Gastroesophageal sphincter (tissue), 4 donors: ENCODE measurements around the gene VEGFC. TPM values are rescaled to one million over a fixed set of nuclear protein-coding genes. Genes with fewer than 3 reads are reported as not detected.

Source experiments
- ATAC-seq: fragments of 150-250 bp; one replicate; pipeline ENCODE4 v1.9.1; 2016; ENCODE audit warnings: mild to moderate bottlenecking, moderate library complexity
- H3K27ac ChIP-seq, 4 donors: fragments of 200-600 bp; sonication (generic) in 3 of 4; 1 replicate in 3 of 4; 2 replicates in 1 of 4; pipeline ENCODE4 v1.5.1; 2016 to 2019
- H3K27me3 ChIP-seq: fragments of 200-600 bp; sonication (generic); one replicate; pipeline ENCODE4 v1.5.1; 2019
- H3K36me3 ChIP-seq, 2 donors: fragments of 200-600 bp; sonication (generic); one replicate each; pipeline ENCODE4 v1.5.1; 2019; ENCODE audit warnings: control low read depth in 1 of 2
- H3K4me1 ChIP-seq, 3 donors: fragments of 200-600 bp; sonication (generic); 1 replicate in 2 of 3; 2 replicates in 1 of 3; pipeline ENCODE4 v1.5.1; 2016 to 2019; ENCODE audit warnings: control low read depth in 2 of 3
- H3K4me3 ChIP-seq, 2 donors: fragments of 200-600 bp; sonication (generic); one replicate each; pipeline ENCODE4 v1.5.1; 2019; ENCODE audit warnings: mild to moderate bottlenecking in 1 of 2, moderate library complexity in 1 of 2
- H3K9me3 ChIP-seq, 3 donors: fragments of 200-600 bp; sonication (generic); one replicate each; pipeline ENCODE4 v1.5.1; 2017 to 2019; ENCODE audit warnings: control low read depth in 2 of 3
- EP300 ChIP-seq: sonication (generic); formaldehyde crosslinking; IDR thresholded peaks from one replicate; pipeline ENCODE4 v1.6.1; 2017; ENCODE audit warnings: antibody characterized with exemption, mild to moderate bottlenecking
- POLR2A ChIP-seq, 2 donors: fragments of 450-650 bp; IDR thresholded peaks; one replicate each; pipeline ENCODE4 v1.6.1; 2017; ENCODE audit warnings: antibody characterized with exemption in 2 of 2, mild to moderate bottlenecking in 2 of 2, moderate library complexity in 1 of 2
- POLR2AphosphoS5 ChIP-seq: sonication (generic); formaldehyde crosslinking; IDR thresholded peaks from one replicate; pipeline ENCODE4 v1.6.1; 2017; ENCODE audit warnings: antibody characterized with exemption
- WGBS, 2 donors: methylation state at CpG; one replicate each; pipeline ENCODE4 v1.1.5; 2018; ENCODE audit warnings: low coverage in 1 of 2; 5-methylcytosine and 5-hydroxymethylcytosine counted together
- total RNA-seq, 4 donors: library from RNA; depleted of rRNA; stranded (reverse); fragments of >200 nt; gene quantifications; one replicate each; pipeline ENCODE4 v1.1.0, GENCODE V29; 2016
- TF ChIP-seq, protein P1 (sequence below), 4 experiments: fragments of 200-600 bp in 2 of 4; fragments of 450-650 bp in 2 of 4; sonication (generic) in 1 of 4; IDR thresholded peaks; one replicate each; pipeline ENCODE4 v1.5.1; 2017 to 2019; ENCODE audit warnings: antibody characterized with exemption in 4 of 4, mild to moderate bottlenecking in 2 of 4, moderate library complexity in 2 of 4

Gene VEGFC
- total RNA-seq, 4 donors from 2014 or later = 3.0 to 8.3 (median 8.1) TPM

DNA sequence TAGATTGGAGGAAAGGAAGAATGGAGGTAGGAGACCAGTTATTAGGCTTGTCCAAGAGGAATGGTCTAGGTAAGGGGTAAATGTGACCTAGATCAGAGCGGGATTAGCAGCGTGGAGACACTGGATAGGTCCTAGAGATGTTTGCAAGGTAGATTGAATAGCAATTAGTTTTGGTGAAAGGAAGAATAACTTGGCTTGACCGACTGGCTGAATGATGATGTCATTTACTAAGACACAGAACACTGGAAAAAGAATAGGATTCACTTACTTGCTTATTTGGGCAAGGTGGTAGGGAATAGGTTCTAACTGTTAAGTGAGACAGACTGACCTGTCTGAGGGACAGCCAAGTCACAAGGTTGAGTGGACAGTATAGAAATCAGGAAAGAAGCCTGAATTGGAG lies 71.3 kb downstream of the VEGFC start:
- no peak for TF ChIP-seq POLR2A (IDR thresholded peaks at IDR 0.05)
- no peak for TF ChIP-seq POLR2AphosphoS5
- TF ChIP-seq, protein P1, sequence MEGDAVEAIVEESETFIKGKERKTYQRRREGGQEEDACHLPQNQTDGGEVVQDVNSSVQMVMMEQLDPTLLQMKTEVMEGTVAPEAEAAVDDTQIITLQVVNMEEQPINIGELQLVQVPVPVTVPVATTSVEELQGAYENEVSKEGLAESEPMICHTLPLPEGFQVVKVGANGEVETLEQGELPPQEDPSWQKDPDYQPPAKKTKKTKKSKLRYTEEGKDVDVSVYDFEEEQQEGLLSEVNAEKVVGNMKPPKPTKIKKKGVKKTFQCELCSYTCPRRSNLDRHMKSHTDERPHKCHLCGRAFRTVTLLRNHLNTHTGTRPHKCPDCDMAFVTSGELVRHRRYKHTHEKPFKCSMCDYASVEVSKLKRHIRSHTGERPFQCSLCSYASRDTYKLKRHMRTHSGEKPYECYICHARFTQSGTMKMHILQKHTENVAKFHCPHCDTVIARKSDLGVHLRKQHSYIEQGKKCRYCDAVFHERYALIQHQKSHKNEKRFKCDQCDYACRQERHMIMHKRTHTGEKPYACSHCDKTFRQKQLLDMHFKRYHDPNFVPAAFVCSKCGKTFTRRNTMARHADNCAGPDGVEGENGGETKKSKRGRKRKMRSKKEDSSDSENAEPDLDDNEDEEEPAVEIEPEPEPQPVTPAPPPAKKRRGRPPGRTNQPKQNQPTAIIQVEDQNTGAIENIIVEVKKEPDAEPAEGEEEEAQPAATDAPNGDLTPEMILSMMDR (IDR thresholded peaks at IDR 0.05) = no peak
- no peak for TF ChIP-seq EP300
- WGBS, 2 donors = 88 to 92% methylated on average over 3 of the region's 3 CpGs
- no peaks in the 10 kb centered on the region for H3K36me3 ChIP-seq

DNA sequence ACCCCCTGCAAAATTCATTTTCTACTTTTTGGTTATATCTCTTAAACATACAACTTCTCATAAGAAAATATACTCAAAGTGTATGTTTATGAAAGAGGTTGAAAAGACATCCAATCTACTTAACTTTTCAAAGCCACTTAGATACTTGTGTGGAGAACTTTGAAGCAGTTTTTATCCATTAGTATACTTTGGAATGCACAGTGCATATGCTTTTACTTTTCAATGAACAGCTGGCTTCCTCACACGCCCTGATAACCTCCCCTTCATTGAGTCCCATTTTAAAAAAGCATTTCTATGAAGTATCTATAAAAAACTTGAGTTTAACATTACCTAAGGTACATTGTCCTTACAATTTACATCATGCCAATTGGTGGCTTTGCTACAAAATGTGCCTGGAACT lies 73.8 kb downstream of the VEGFC start:
- ATAC-seq = no peak
- Histone ChIP-seq H3K36me3 (no peaks in the 10 kb centered on the region), H3K4me3 (no peak overlapping the region), H3K27ac (no peak overlapping the region), H3K27me3 (no peaks in the 10 kb centered on the region), H3K4me1 (peaks cover 0 to 11% (median 3%) of the 10 kb centered on the region in 3 donors), H3K9me3 (no peaks in the 10 kb centered on the region)
- TF ChIP-seq, protein P1 (IDR thresholded peaks at IDR 0.05) = no peak
- TF ChIP-seq POLR2AphosphoS5 (no peak), POLR2A (IDR thresholded peaks at IDR 0.05) (no peak), EP300 (no peak)
- WGBS, 2 donors = 50% methylated on average over 1 of the region's 1 CpG

More for the DNA sequence above, 71.3 kb downstream of the VEGFC start:
- Histone ChIP-seq H3K27me3 (no peaks in the 10 kb centered on the region), H3K9me3 (no peaks in the 10 kb centered on the region), H3K4me1 (peaks cover 3 to 28% (median 6%) of the 10 kb centered on the region in 3 donors), H3K27ac (no peak overlapping the region), H3K4me3 (no peak overlapping the region)
- ATAC-seq = no peak

DNA sequence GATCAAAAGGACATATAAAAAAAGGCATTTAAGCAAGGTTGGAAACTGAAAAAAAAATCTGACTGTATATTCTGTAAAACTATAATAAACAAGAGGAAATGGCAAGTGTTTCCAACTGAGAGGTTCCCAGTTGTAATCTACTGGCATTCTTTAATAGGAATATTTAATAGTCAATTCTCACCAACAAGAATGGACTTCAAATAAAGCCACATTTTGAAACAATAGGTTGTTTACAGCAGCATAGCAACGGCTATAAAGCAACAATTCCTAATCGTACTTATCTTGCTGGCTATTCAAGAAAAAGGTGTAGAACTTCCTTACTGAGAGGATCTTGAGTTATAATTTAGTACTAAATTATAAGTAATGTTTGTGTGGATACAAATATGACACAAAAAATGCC lies 75.5 kb downstream of the VEGFC start:
- no peaks in the 10 kb centered on the region for H3K27me3 ChIP-seq
- ATAC-seq = no peak
- WGBS, 2 donors = 57 to 64% methylated on average over 2 of the region's 2 CpGs
- no peaks in the 10 kb centered on the region for H3K36me3 ChIP-seq
- no peak overlapping the region for H3K27ac ChIP-seq
- no peak for TF ChIP-seq POLR2A (IDR thresholded peaks at IDR 0.05)
- TF ChIP-seq, protein P1 (IDR thresholded peaks at IDR 0.05) = no peak
- no peak for TF ChIP-seq POLR2AphosphoS5
- no peaks in the 10 kb centered on the region for H3K9me3 ChIP-seq
- H3K4me1 ChIP-seq = peaks cover 0 to 11% (median 3%) of the 10 kb centered on the region in 3 donors
- H3K4me3 ChIP-seq = no peak overlapping the region

DNA sequence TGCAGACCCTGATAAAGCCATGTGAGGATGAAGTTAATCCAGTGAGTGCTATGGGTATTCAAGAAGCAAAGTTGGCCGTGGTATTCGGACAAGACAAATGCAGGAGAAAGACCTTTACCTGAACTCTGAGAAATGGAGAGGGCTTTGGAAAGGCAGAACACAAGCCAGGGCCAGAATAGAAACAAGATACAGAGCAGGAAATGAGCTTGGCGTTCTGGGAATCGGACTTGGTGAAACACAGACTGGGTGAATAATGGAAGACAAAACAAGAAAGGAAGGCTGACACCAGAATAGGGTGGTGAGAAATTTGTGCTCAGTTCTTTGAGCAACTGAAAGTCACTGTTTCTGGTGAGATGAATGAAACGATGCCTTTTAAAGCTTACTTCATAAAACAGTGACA lies 83.3 kb downstream of the VEGFC start:
- H3K27me3 ChIP-seq = no peaks in the 10 kb centered on the region
- no peaks in the 10 kb centered on the region for H3K36me3 ChIP-seq
- no peak for TF ChIP-seq EP300
- TF ChIP-seq POLR2A (IDR thresholded peaks at IDR 0.05) = no peak
- TF ChIP-seq POLR2AphosphoS5 = no peak
- TF ChIP-seq, protein P1 (IDR thresholded peaks at IDR 0.05) = no peak
- H3K27ac ChIP-seq = no peak overlapping the region
- H3K4me3 ChIP-seq = no peak overlapping the region
- 43 to 45% methylated on average over 3 to 5 of the region's 5 CpGs for WGBS, 2 donors
- H3K9me3 ChIP-seq = no peaks in the 10 kb centered on the region
- H3K4me1 ChIP-seq = no peaks in the 10 kb centered on the region
- no peak for ATAC-seq

DNA sequence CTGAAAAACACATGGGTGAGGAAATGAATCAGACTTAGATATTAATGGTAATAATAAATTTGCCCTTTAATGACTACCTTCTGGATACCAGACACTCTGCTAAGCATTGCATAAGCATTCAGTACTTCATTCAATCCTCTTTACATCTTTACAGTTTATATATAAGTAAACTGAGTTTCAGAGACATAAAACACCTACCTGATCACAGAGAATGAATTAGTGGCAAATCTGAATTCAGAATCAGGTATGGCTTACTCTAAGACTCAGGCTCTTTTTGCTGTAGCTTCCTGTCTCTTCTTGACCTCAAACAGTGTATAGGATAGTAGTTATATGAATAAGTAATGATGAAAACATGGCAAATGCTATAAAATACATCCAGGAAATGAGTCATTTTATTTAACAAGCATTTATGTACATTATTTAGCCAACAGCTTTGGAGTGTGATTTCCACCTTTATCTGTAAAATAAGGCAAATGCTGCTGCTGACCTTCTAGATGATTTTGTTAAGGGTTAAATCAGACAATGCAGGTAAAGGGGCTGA lies 83.9 kb downstream of the VEGFC start:
- no peak for ATAC-seq
- no peaks in the 10 kb centered on the region for H3K27me3 ChIP-seq
- no peak overlapping the region for H3K27ac ChIP-seq
- no peaks in the 10 kb centered on the region for H3K36me3 ChIP-seq
- no peaks in the 10 kb centered on the region for H3K4me1 ChIP-seq
- H3K4me3 ChIP-seq = no peak overlapping the region
- H3K9me3 ChIP-seq = no peaks in the 10 kb centered on the region
- TF ChIP-seq, protein P1 (IDR thresholded peaks at IDR 0.05) = no peak
- TF ChIP-seq POLR2A (IDR thresholded peaks at IDR 0.05) (no peak), POLR2AphosphoS5 (no peak), EP300 (no peak)
